Thyroid gland (tissue), 4 donors: ENCODE data around the gene EXOC8. TPM values are rescaled to one million over a fixed set of nuclear protein-coding genes. Genes with fewer than 3 reads are reported as not detected.

Source experiments
- DNase-seq, 2 donors: peaks; one replicate each; pipeline ENCODE4 v3.0.0-alpha.2; 2019
- H3K27ac ChIP-seq, 3 donors: fragments of 200-600 bp; sonication (generic); 1 replicate in 2 of 3; 2 replicates in 1 of 3; pipeline ENCODE4 v1.5.1; 2016 to 2019; ENCODE audit warnings: mild to moderate bottlenecking in 1 of 3, moderate library complexity in 1 of 3
- H3K27me3 ChIP-seq: fragments of 200-600 bp; sonication (generic); one replicate; pipeline ENCODE4 v1.5.1; 2019
- H3K36me3 ChIP-seq, 2 donors: fragments of 200-600 bp; sonication (generic); one replicate each; pipeline ENCODE4 v1.5.1; 2016 to 2019
- H3K4me1 ChIP-seq, 2 donors: fragments of 200-600 bp; sonication (generic); one replicate each; pipeline ENCODE4 v1.5.1; 2017 to 2019
- H3K4me3 ChIP-seq, 3 donors: fragments of 200-600 bp; sonication (generic); replicated peaks in 1 of 3; 1 replicate in 2 of 3; 2 replicates in 1 of 3; pipeline ENCODE4 v1.5.1; 2016; ENCODE audit warnings: mild to moderate bottlenecking in 1 of 3
- H3K9me3 ChIP-seq: fragments of 200-600 bp; sonication (generic); one replicate; pipeline ENCODE4 v1.5.1; 2017
- POLR2A ChIP-seq, 2 donors: fragments of 450-650 bp; IDR thresholded peaks; one replicate each; pipeline ENCODE4 v1.6.1; 2017; ENCODE audit warnings: antibody characterized with exemption in 2 of 2, mild to moderate bottlenecking in 2 of 2, moderate library complexity in 1 of 2
- WGBS, 2 donors: methylation state at CpG; one replicate each; pipeline ENCODE4 v1.1.5; 2017; 5-methylcytosine and 5-hydroxymethylcytosine counted together
- intact Hi-C: fragments of 100-400 bp; cut with DNase I; formaldehyde crosslinking; loops from one replicate; pipeline ENCODE4 v1.15.1; 2023
- total RNA-seq, 4 donors: library from RNA; depleted of rRNA; stranded (reverse); fragments of >200 nt; gene quantifications; one replicate each; pipeline ENCODE4 v1.2.3, GENCODE V29; 2016
- TF ChIP-seq, protein P1 (sequence below), 6 experiments: fragments of 200-600 bp in 3 of 6; fragments of 450-650 bp in 3 of 6; sonication (generic) in 3 of 6; IDR thresholded peaks; one replicate each; pipeline ENCODE4 v1.5.1; 2016 to 2019; ENCODE audit warnings: antibody characterized with exemption in 6 of 6, mild to moderate bottlenecking in 2 of 6, inconsistent platforms in 1 of 6, moderate library complexity in 1 of 6

EXOC8 gene
- total RNA-seq, 4 donors from 2014 or later: 15.9 to 30.5 (median 18.6) TPM

DNA sequence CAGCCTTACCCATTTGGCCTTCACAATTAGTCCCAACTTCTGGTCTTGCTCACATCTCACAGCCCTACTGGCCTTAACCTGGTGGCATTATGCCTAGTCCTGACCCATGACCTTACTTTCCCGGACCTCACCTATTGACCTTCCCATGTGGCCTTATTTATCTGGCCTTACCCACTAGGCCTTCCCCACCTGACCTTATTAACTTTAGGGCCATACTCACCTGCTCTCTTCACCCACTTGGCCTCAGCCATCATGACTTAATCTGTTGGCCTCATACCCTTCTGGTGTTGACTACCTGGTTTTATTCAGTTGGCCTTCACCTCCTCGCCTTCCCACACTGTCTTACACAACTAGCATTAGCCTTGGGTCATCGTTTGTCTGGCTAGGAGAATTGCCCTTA is 35.7 kb downstream of the EXOC8 start:
- intact Hi-C loops: no loop called here
- no peak for DNase-seq
- Histone ChIP-seq H3K4me1 (no peaks in the 10 kb centered on the region), H3K9me3 (no peaks in the 10 kb centered on the region), H3K27me3 (no peaks in the 10 kb centered on the region), H3K27ac (no peak overlapping the region), H3K36me3 (no peaks in the 10 kb centered on the region), H3K4me3 (no peak overlapping the region)
- WGBS, 2 donors: 93 to 94% methylated on average over 3 of the region's 3 CpGs
- TF ChIP-seq POLR2A (IDR thresholded peaks at IDR 0.05): no peak
- TF ChIP-seq, protein P1, sequence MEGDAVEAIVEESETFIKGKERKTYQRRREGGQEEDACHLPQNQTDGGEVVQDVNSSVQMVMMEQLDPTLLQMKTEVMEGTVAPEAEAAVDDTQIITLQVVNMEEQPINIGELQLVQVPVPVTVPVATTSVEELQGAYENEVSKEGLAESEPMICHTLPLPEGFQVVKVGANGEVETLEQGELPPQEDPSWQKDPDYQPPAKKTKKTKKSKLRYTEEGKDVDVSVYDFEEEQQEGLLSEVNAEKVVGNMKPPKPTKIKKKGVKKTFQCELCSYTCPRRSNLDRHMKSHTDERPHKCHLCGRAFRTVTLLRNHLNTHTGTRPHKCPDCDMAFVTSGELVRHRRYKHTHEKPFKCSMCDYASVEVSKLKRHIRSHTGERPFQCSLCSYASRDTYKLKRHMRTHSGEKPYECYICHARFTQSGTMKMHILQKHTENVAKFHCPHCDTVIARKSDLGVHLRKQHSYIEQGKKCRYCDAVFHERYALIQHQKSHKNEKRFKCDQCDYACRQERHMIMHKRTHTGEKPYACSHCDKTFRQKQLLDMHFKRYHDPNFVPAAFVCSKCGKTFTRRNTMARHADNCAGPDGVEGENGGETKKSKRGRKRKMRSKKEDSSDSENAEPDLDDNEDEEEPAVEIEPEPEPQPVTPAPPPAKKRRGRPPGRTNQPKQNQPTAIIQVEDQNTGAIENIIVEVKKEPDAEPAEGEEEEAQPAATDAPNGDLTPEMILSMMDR (IDR thresholded peaks at IDR 0.05): no peak

DNA sequence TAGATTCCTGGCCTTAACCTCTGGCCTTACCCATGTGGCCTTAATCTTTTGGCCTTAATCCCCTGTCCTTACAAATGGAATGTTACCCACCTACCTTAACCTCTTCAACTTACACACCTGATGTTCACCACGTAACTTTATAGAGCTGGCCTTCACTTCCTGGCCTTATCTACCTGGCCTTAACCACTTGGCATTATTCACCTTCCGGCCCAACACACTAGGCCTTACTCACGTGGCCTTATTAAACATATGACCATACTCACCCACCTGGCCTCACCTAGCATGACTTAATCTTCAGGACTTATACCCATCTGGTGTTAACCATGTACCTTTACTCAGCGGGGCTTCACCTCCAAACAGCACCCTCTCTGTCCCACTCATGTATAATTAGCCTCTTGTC is 41.7 kb downstream of the EXOC8 start:
- Histone ChIP-seq H3K27ac (no peak overlapping the region), H3K9me3 (no peaks in the 10 kb centered on the region), H3K4me1 (no peaks in the 10 kb centered on the region), H3K27me3 (no peaks in the 10 kb centered on the region), H3K36me3 (no peaks in the 10 kb centered on the region), H3K4me3 (no peak overlapping the region)
- WGBS, 2 donors: 94 to 97% methylated on average over 4 of the region's 4 CpGs
- intact Hi-C loops: no loop called here
- TF ChIP-seq POLR2A (IDR thresholded peaks at IDR 0.05): no peak
- TF ChIP-seq, protein P1 (IDR thresholded peaks at IDR 0.05): no peak
- no peak for DNase-seq

DNA sequence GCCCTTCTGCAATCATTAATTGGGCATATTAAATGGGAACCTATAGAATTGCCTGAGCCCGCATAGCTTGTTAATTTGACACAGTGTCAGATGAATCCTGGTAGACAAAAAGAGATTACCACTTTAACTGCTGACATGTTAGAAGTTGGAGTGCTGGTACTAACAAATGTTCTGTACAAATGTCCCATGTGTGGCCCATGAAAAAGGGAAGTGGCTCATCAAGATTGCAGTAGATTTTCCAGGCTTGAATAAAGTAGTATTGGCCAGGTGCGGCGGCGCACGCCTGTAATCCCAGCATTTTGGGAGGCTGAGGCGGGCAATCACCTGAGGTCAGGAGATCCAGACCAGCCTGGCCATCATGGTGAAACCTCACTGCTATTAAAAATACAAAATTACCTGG is 51.0 kb downstream of the EXOC8 start:
- Histone ChIP-seq H3K4me1 (no peaks in the 10 kb centered on the region), H3K27ac (no peak overlapping the region), H3K27me3 (no peaks in the 10 kb centered on the region), H3K9me3 (no peaks in the 10 kb centered on the region), H3K4me3 (no peak overlapping the region), H3K36me3 (no peaks in the 10 kb centered on the region)
- WGBS, 2 donors: 97 to 98% methylated on average over 6 of the region's 6 CpGs
- TF ChIP-seq, protein P1 (IDR thresholded peaks at IDR 0.05): no peak
- TF ChIP-seq POLR2A (IDR thresholded peaks at IDR 0.05): no peak
- intact Hi-C loops: no loop called here
- DNase-seq: no peak

DNA sequence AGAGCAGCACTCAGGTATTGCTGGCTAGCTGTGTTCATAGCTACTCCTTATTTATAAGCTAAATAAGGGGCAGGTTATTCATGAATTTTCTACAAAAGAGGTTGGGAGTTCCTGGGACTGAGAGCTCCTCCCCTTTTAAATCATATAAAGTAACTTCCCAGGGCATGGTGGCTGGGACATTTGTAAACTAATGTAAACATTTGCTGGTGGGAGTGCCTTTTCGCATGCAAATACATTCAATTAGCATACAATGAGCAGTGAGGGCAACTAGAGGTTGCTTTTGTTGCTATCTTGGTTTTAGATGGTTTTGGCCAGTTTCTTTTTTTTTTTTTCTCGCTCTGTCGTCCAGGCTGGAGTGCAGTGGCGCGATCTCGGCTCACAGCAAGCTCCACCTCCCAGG is 53.2 kb downstream of the EXOC8 start:
- no peak overlapping the region for H3K27ac ChIP-seq
- H3K4me1 ChIP-seq: no peaks in the 10 kb centered on the region
- no peaks in the 10 kb centered on the region for H3K27me3 ChIP-seq
- DNase-seq: no peak
- no peak overlapping the region for H3K4me3 ChIP-seq
- WGBS, 2 donors: 95 to 99% methylated on average over 6 of the region's 6 CpGs
- no peaks in the 10 kb centered on the region for H3K36me3 ChIP-seq
- no peaks in the 10 kb centered on the region for H3K9me3 ChIP-seq
- intact Hi-C loops: no loop called here
- TF ChIP-seq POLR2A (IDR thresholded peaks at IDR 0.05): no peak
- TF ChIP-seq, protein P1 (IDR thresholded peaks at IDR 0.05): no peak

Other genes starting within 250 kb of the EXOC8 start
- not detected for gene TRIM67, start 175.8 kb downstream of the EXOC8 start, total RNA-seq
- 10 to 100 TPM; 33.9 to 41.9 (median 38.8) TPM for gene GNPAT, start 96.6 kb downstream of the EXOC8 start, total RNA-seq
- gene SPRTN, start 441 bp upstream of the EXOC8 start, total RNA-seq: 10 to 100 TPM; 11.0 to 28.9 (median 21.9) TPM
- gene EGLN1, start 84.4 kb upstream of the EXOC8 start, total RNA-seq: 10 to 100 TPM; 36.6 to 48.5 (median 42.2) TPM
- gene TSNAX, start 190.8 kb upstream of the EXOC8 start, total RNA-seq: 10 to 100 TPM; 32.0 to 43.7 (median 36.5) TPM